HG02642 (cell line): ENCODE data around the gene VSTM2L.
"Not testable (repeated sequence)": the region's sequence is repeated elsewhere in the genome, so short reads cannot be mapped to it uniquely, and the experiment has no call there.

Experiments used
- ATAC-seq: cut with Tn5 transposase; IDR thresholded peaks from one replicate; pipeline ENCODE4 v1.9.1; 2021; ENCODE audit warnings: mild to moderate bottlenecking; ENCODE audit not compliant: unreplicated experiment, poor library complexity

Gene VSTM2L

GRCh38 chr20:37902504-37903313 is at the start of gene VSTM2L:
VSTM2L (plus strand) TSS chr20:37903127; CDS start chr20:37903351, 224 bp downstream.
- ATAC-seq, result no peak

DNA sequence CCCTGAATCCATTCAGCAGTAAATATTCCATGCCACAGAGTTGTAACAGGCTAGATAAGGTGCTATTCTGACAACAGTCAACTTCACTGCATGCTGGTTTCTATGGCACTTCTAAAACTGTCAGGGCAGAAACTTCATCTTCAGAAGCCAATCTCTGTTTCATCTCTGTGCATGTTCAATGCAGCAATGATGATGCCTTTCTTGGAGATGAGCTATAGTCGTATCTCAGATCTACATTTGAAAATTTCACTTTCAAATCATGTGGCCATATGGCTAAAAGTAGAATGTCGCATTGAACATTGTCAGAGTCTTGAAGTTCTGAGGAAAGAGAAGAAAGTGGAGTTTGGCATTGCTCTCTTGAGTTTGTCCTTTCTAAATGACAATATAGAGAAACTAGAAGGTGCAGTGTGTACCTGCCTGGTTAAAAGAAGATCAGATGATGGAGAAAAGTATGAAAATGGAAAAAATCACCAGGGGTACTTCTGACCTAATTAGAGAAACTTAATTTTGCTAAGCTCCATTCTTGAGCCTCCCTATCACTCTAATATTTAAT is 49.0 kb upstream of the VSTM2L start:
- ATAC-seq, result peak; percentile 66

DNA sequence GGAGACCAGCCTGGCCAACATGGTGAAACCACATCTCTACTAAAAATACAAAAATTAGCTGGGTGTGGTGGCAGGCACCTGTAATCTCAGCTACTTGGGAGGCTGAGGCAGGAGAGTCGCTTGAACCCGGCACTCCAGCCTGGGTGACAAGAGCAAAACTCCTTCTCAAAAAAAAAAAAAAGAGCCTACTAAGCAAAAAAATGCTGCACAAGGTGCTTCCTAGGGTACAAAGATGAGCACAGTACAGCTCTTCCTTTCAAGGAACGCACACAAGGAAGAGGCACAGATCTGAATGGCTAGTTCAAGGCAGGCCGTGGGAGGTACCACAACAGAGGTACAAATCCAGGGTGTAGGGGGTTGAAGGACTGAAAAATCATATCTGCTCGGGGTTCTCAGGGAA is 46.9 kb upstream of the VSTM2L start:
- ATAC-seq, result not testable (repeated sequence)

- ATAC-seq, result no peak
Observed at GRCh38 chr20:37856932-37857660, 45.8 kb upstream of the VSTM2L start.

- no peak for ATAC-seq
Observed at GRCh38 chr20:37859406-37860171, 43.3 kb upstream of the VSTM2L start.

GRCh38 chr20:37863289-37863688 is 39.6 kb upstream of the VSTM2L start:
- ATAC-seq, result no peak

- ATAC-seq, result no peak
Observed at GRCh38 chr20:37864298-37864697, 38.6 kb upstream of the VSTM2L start.

DNA sequence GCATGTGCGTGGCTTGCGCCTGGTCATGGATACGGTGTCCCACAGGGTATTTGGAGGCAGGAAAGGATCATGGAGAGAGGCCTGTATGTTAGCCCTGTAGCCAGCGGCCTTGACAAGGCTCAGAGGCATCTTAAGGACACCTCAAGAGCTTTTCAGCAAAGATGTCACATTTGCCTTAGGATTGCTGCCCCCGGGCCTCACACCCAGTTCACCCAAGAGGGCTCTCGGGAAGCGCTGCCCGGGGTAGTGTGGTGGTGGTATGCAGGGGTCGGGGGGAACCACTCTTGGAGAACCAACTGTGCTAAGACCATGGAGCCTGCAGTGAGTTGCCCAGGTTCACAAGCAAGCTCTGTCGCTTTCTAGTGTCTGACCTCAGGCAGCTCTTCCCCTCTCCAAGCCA is 36.9 kb upstream of the VSTM2L start:
- no peak for ATAC-seq

- ATAC-seq, result no peak
Observed at GRCh38 chr20:37867289-37868195, 35.4 kb upstream of the VSTM2L start.

- ATAC-seq, result no peak
Observed at GRCh38 chr20:37868851-37869333, 34.0 kb upstream of the VSTM2L start.

DNA sequence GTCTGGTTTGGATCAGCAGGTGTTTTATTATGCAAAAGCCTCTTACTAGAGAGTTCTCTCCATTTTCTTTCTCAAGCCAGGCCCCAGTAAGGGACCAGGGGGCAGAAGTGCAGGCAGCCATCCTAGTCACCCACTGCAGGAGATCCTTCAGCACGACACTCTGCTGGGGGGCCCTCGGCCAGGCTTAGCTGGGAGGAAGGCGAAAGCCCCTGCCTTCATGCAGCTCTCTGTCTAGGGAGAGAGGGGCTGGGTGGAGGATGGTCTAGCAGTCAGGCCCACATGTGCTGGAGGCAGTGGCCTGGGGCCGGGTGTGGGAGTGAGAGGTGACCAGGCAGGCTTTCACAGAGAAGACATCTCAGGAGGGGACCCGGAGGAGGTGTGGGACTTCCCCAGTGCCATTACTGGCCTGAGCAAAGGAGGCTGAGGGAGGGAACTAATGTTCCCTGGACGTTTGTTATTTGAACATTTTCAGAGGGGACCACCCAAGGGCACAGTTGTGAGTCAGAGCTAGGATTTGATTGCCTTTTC is 33.5 kb upstream of the VSTM2L start:
- ATAC-seq, result no peak

- no peak for ATAC-seq
Observed at GRCh38 chr20:37870294-37870693, 32.6 kb upstream of the VSTM2L start.

DNA sequence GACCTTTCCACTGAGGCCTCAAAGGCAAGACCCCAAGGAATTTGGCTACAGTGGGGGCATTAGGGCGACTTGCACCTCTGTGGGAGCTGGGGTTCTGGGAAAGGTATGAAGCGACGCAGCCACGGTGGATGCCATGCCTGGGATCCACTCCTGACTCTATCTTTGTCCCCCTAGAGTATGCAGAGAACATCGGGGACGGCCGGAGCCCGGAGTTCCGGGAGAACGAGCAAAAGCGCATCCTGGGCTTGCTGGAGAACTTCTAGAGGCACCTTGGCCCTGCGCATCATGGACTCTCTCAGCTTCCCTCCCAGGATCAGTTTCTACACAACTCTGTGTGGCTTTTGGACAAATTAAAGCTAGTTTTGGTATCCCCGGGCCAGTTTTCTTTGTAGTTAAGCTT is 31.2 kb upstream of the VSTM2L start:
- ATAC-seq, result no peak

DNA sequence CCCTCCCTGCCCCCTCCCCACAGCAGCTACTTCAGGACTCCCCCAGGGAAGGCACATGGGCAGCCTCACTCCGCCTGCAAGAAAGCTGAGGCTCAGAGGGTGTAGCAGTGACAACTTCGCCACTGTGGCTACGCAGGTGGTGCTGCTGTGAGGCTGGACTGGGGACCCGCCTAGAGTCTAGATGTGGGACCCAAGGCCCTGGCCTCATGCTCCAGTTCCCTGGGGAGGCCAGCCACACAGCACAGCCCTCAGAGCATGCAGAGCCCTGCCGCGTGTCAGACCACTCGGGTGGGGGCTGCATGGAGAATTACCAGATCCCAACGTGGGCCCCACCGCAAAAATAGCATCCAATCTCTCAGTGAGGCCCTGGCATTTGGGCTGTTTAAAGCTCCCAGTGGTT is 30.8 kb upstream of the VSTM2L start:
- ATAC-seq, result no peak

GRCh38 chr20:37873884-37874283 is 29.0 kb upstream of the VSTM2L start:
- ATAC-seq, result no peak

DNA sequence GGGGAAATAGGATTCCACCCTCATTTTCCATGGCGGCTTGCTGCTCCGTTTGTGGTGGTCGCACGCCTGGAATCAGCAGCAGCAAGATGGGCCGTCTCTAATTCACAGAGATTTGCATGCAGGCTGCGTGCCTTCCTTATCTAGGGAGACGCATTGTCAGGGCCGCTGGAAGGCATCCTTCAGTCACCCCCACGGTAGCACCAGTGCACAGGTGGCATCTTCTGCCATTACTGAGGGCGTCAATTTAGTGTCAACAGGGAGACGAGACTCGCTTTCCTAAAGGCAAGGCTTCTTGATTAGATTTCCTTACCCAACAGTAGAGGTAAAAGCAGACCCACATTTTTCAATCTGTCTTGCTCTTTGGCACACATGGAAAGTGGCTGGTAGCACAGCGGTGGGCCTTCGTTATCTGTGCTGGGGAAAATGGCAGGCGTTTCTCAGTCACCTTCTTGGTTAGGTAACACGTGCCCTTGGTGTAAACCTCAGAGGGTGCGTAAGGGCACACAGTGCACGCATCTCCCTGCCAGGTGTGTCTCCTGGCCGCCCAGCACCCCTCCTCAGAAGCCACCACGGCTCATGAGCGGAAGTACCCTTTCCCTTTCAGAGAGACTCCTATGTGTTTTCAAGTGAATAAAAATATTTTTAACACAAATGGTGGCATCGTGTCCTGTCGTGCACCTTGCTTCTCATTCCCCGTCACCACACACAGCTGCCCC is 27.3 kb upstream of the VSTM2L start:
- no peak for ATAC-seq

- ATAC-seq, result no peak
Observed at GRCh38 chr20:37876863-37877262, 26.1 kb upstream of the VSTM2L start.
